ENCODE measurements around the gene KCNJ18. TPM values are rescaled to one million over a fixed set of nuclear protein-coding genes. Genes with fewer than 3 reads are reported as not detected.
"Not testable (repeated sequence)": the region's sequence is repeated elsewhere in the genome, so short reads cannot be mapped to it uniquely, and the experiment has no call there.

The KCNJ18 gene
- total and polyA plus RNA-seq, 9 of the 15 experiments (the other 6 are each of a cell fraction or from before 2014, with no cell fraction given): not detected

GRCh38 chr17:21652049-21652448 lies 40.3 kb upstream of the KCNJ18 start:
- H3K9ac ChIP-seq (ENCODE audit: insufficient read depth in 1 of 2, low read depth in 2 of 2, low read length in 2 of 2); POLR2A ChIA-PET; ATAC-seq; H3K4me1 ChIP-seq (replicated peaks in 1 of 2; ENCODE audit: control insufficient read depth in 2 of 2, insufficient read depth in 2 of 2, low read length in 2 of 2); DNase-seq (ENCODE audit: extremely low read depth in 1 of 4, low spot score in 3 of 4); FAIRE-seq; H3K36me3 ChIP-seq (ENCODE audit: control insufficient read depth, insufficient read depth, low read length); H3K4me3 ChIP-seq; intact Hi-C loops (cut with micrococcal nuclease); BruUV-seq (replicated peaks); H3K27ac ChIP-seq (ENCODE audit: extremely low read depth, low read depth, low read length); H3K9me3 ChIP-seq (replicated peaks; ENCODE audit: control insufficient read depth, insufficient read depth, low read depth, low read length); H2AFZ ChIP-seq (ENCODE audit: low read depth, low read length); in situ Hi-C loops (cut with MboI); H3K79me2 ChIP-seq (ENCODE audit: control insufficient read depth, insufficient read depth, low read length); H3K4me2 ChIP-seq (ENCODE audit: insufficient read depth, low read length); H3K27me3 ChIP-seq (ENCODE audit: control insufficient read depth in 2 of 2, insufficient read depth in 2 of 2, low read length in 2 of 2); CTCF ChIA-PET (ENCODE audit: low intra/inter-chr PET ratio); H4K20me1 ChIP-seq (replicated peaks; ENCODE audit: control insufficient read depth, insufficient read depth, low read length); H3K9me1 ChIP-seq (ENCODE audit: control insufficient read depth, insufficient read depth, low read length): not testable (repeated sequence)
- WGBS (ENCODE audit: insufficient coverage, low coverage, missing lambda C conversion rate): 0% methylated on average over 2 of the region's 4 CpGs

GRCh38 chr17:21653211-21653610 lies 39.1 kb upstream of the KCNJ18 start:
- POLR2A ChIA-PET; H3K79me2 ChIP-seq (ENCODE audit: control insufficient read depth, insufficient read depth, low read length); H3K9ac ChIP-seq (ENCODE audit: insufficient read depth in 1 of 2, low read depth in 2 of 2, low read length in 2 of 2); intact Hi-C loops (cut with micrococcal nuclease); H3K27ac ChIP-seq (ENCODE audit: extremely low read depth, low read depth, low read length); H3K27me3 ChIP-seq (ENCODE audit: control insufficient read depth in 2 of 2, insufficient read depth in 2 of 2, low read length in 2 of 2); DNase-seq (ENCODE audit: extremely low read depth in 1 of 4, low spot score in 3 of 4); H3K9me1 ChIP-seq (ENCODE audit: control insufficient read depth, insufficient read depth, low read length); CTCF ChIA-PET (ENCODE audit: low intra/inter-chr PET ratio); in situ Hi-C loops (cut with MboI); BruUV-seq (replicated peaks); H3K4me3 ChIP-seq; ATAC-seq; H3K4me2 ChIP-seq (ENCODE audit: insufficient read depth, low read length); H2AFZ ChIP-seq (ENCODE audit: low read depth, low read length); H3K36me3 ChIP-seq (ENCODE audit: control insufficient read depth, insufficient read depth, low read length); H4K20me1 ChIP-seq (replicated peaks; ENCODE audit: control insufficient read depth, insufficient read depth, low read length); H3K4me1 ChIP-seq (replicated peaks in 1 of 2; ENCODE audit: control insufficient read depth in 2 of 2, insufficient read depth in 2 of 2, low read length in 2 of 2); H3K9me3 ChIP-seq (replicated peaks; ENCODE audit: control insufficient read depth, insufficient read depth, low read depth, low read length); FAIRE-seq: not testable (repeated sequence)
- WGBS (ENCODE audit: insufficient coverage, low coverage, missing lambda C conversion rate): 5% methylated on average over 5 of the region's 10 CpGs

- H3K36me3 ChIP-seq (ENCODE audit: control insufficient read depth, insufficient read depth, low read length); DNase-seq (ENCODE audit: extremely low read depth in 1 of 4, low spot score in 3 of 4); CTCF ChIA-PET (ENCODE audit: low intra/inter-chr PET ratio); H4K20me1 ChIP-seq (replicated peaks; ENCODE audit: control insufficient read depth, insufficient read depth, low read length); H3K9me1 ChIP-seq (ENCODE audit: control insufficient read depth, insufficient read depth, low read length); BruUV-seq (replicated peaks); H3K9me3 ChIP-seq (replicated peaks; ENCODE audit: control insufficient read depth, insufficient read depth, low read depth, low read length); H3K4me2 ChIP-seq (ENCODE audit: insufficient read depth, low read length); intact Hi-C loops (cut with micrococcal nuclease); FAIRE-seq; H3K27ac ChIP-seq (ENCODE audit: extremely low read depth, low read depth, low read length); H3K79me2 ChIP-seq (ENCODE audit: control insufficient read depth, insufficient read depth, low read length); ATAC-seq; H2AFZ ChIP-seq (ENCODE audit: low read depth, low read length); H3K27me3 ChIP-seq (ENCODE audit: control insufficient read depth in 2 of 2, insufficient read depth in 2 of 2, low read length in 2 of 2); H3K4me1 ChIP-seq (replicated peaks in 1 of 2; ENCODE audit: control insufficient read depth in 2 of 2, insufficient read depth in 2 of 2, low read length in 2 of 2); H3K4me3 ChIP-seq; H3K9ac ChIP-seq (ENCODE audit: insufficient read depth in 1 of 2, low read depth in 2 of 2, low read length in 2 of 2): not testable (repeated sequence)
- in situ Hi-C loops (cut with MboI): loop anchor here (5.0 kb wide), 1 partner anchor 386 kb away; no protein-coding TSS in a partner anchor
- 2% methylated on average over 27 of the region's 47 CpGs for WGBS (ENCODE audit: insufficient coverage, low coverage, missing lambda C conversion rate)
- POLR2A ChIA-PET: interaction anchor here (0.6 kb wide), 1 partner anchor 1364 kb away, joined by 4 read pairs; no protein-coding TSS in a partner anchor
Observed at GRCh38 chr17:21656518-21657309, 35.6 kb upstream of the KCNJ18 start.

- H3K4me2 ChIP-seq (ENCODE audit: insufficient read depth, low read length); H3K36me3 ChIP-seq (ENCODE audit: control insufficient read depth, insufficient read depth, low read length); BruUV-seq (replicated peaks); intact Hi-C loops (cut with micrococcal nuclease); H2AFZ ChIP-seq (ENCODE audit: low read depth, low read length); ATAC-seq; H4K20me1 ChIP-seq (replicated peaks; ENCODE audit: control insufficient read depth, insufficient read depth, low read length); H3K79me2 ChIP-seq (ENCODE audit: control insufficient read depth, insufficient read depth, low read length); H3K9me3 ChIP-seq (replicated peaks; ENCODE audit: control insufficient read depth, insufficient read depth, low read depth, low read length); DNase-seq (ENCODE audit: extremely low read depth in 1 of 4, low spot score in 3 of 4); H3K9me1 ChIP-seq (ENCODE audit: control insufficient read depth, insufficient read depth, low read length); FAIRE-seq; H3K4me3 ChIP-seq; H3K27me3 ChIP-seq (ENCODE audit: control insufficient read depth in 2 of 2, insufficient read depth in 2 of 2, low read length in 2 of 2); POLR2A ChIA-PET; H3K4me1 ChIP-seq (replicated peaks in 1 of 2; ENCODE audit: control insufficient read depth in 2 of 2, insufficient read depth in 2 of 2, low read length in 2 of 2); H3K27ac ChIP-seq (ENCODE audit: extremely low read depth, low read depth, low read length); H3K9ac ChIP-seq (ENCODE audit: insufficient read depth in 1 of 2, low read depth in 2 of 2, low read length in 2 of 2); CTCF ChIA-PET (ENCODE audit: low intra/inter-chr PET ratio): not testable (repeated sequence)
- WGBS (ENCODE audit: insufficient coverage, low coverage, missing lambda C conversion rate): 0% methylated on average over 4 of the region's 7 CpGs
- in situ Hi-C loops (cut with MboI): loop anchor here (5.0 kb wide), 1 partner anchor 383 kb away; no protein-coding TSS in a partner anchor
Observed at GRCh38 chr17:21659635-21660034, 32.7 kb upstream of the KCNJ18 start.

All from K562 (cell line).